AG04449 (cell line): ENCODE results near the gene EPAS1.

Experiments
- CTCF ChIA-PET: fragments of 350-600 bp; formaldehyde crosslinking; extraction: SDS; loops from one replicate; lab custom pipeline; 2021; ENCODE audit warnings: antibody characterized with exemption; lab: Yijun Ruan, JAX
- POLR2A ChIA-PET: fragments of 400-600, 350-600 bp; formaldehyde crosslinking; extraction: SDS; loops from one replicate; lab custom pipeline; 2020; ENCODE audit warnings: antibody characterized with exemption, inconsistent platforms; lab: Yijun Ruan, JAX
- DNase-seq: peaks from one replicate; pipeline ENCODE4 v3.0.0-alpha.2; 2010; ENCODE audit warnings: low read depth, low spot score
- H3K4me3 ChIP-seq: 2 replicates; pipeline ENCODE4 v1.5.1; 2011; ENCODE audit warnings: low read depth, mild to moderate bottlenecking, control low read depth, low read length
- CTCF ChIP-seq: IDR thresholded peaks from one replicate; pipeline ENCODE4 v1.5.1; 2011; ENCODE audit warnings: mild to moderate bottlenecking, moderate library complexity, low read length, control low read depth, inconsistent platforms; ENCODE audit not compliant: insufficient read depth; ENCODE audit errors: missing control alignments

Gene EPAS1

GRCh38 chr2:46338674-46339073, 41.5 kb downstream of the EPAS1 start:
- TF ChIP-seq CTCF = no peak
- POLR2A ChIA-PET = no interaction called here
- DNase-seq = no peak
- CTCF ChIA-PET = interaction anchor here (0.9 to 2.9 kb wide), 7 partner anchors 12 to 346 kb away, joined by 3 to 12 read pairs (median 3); no protein-coding TSS in a partner anchor
- H3K4me3 ChIP-seq = no peak overlapping the region

- ChIA-PET CTCF (interaction anchor here (0.9 to 2.9 kb wide), 5 partner anchors 12 to 346 kb away, joined by 3 to 12 read pairs (median 3); no protein-coding TSS in a partner anchor), POLR2A (no interaction called here)
- TF ChIP-seq CTCF = no peak
- no peak overlapping the region for H3K4me3 ChIP-seq
- no peak for DNase-seq
These were observed 42.0 kb downstream of the EPAS1 start for GRCh38 chr2:46339200-46339599.

DNA sequence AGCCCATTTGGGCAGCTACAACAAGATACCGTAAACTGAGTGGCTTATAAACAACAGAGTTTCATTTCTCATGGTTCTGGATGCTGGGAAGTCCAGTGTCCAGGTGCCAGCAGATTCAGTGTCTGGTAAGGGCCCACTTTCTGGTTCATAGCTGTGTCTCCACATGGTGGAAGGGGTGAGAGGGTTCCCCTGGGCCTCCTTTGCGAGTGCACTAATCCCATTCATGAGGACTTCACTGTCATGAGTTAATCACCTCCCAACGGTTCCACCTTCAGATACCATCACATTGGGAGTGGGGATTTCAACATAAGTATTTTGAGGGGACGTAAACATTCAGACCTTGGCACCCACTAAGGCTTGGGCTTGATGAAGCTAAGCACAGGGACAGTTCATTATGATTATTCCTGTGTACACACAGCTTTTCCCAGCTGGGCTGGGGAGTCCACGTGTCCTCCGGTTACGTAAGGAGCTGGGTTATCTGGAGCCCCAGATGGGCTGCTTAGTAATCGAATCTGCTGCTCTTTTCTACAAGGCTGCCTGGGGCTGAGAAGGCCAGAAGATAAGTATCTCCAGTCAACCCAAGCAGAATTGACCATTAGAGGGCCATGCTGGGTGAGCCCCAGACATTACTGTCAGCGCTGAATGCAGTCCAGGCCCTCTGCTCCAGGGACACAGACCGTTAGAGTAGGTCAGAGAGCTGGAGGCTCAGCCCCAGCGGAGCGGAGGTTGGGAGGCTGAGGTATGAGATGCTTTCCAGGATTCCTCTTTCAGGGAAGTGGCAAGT, 42.7 kb downstream of the EPAS1 start:
- no peak overlapping the region for H3K4me3 ChIP-seq
- DNase-seq = no peak
- no peak for TF ChIP-seq CTCF
- ChIA-PET POLR2A (no interaction called here), CTCF (interaction anchor here (0.9 to 2.9 kb wide), 8 partner anchors 13 to 347 kb away, joined by 3 to 12 read pairs (median 3); no protein-coding TSS in a partner anchor)

DNA sequence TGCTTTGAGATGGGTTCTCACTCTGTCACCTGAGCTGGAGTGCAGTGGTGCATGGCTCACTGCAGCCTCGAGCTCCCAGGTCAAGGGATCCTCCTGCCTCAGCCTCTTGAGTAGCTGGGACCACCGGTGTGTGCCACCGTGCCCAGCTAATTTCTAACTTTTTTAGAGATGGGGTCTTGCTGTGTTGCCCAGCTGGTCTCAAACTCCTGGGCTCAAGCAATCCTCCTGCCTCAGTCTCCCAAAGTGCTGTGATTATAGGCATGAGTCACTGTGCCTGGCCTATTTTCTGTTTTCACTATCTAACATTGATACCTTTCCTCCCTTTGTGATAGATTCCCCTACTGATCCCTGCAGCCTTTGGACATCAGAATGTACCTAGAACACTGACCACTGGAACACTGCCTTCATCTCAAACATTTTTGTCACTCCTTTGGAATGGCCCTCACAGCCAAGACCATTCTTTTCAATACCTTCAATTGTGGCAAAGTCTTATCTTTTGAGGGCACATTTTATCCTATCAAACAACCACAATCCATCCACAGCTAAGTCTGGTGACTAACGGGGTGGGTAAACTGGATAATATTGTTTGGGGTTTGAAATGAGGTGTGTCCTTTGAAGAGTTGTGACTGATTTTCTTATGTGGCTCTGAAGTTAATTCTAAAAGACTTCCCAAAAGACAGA, 43.7 kb downstream of the EPAS1 start:
- H3K4me3 ChIP-seq = no peak overlapping the region
- ChIA-PET POLR2A (interaction anchor here (1.6 kb wide), 1 partner anchor 44 kb away, joined by 4 read pairs; the partner anchor contains the start of gene EPAS1), CTCF (interaction anchor here (1.4 to 2.9 kb wide), 2 partner anchors 25 to 278 kb away, joined by 4 to 12 read pairs; no protein-coding TSS in a partner anchor)
- TF ChIP-seq CTCF = no peak
- no peak for DNase-seq

GRCh38 chr2:46342566-46343315, 45.5 kb downstream of the EPAS1 start:
- TF ChIP-seq CTCF = no peak
- no peak overlapping the region for H3K4me3 ChIP-seq
- ChIA-PET CTCF (interaction anchor here (0.9 to 1.1 kb wide), 2 partner anchors 19 to 280 kb away, joined by 3 read pairs; no protein-coding TSS in a partner anchor), POLR2A (no interaction called here)
- no peak for DNase-seq

- no peak for TF ChIP-seq CTCF
- POLR2A ChIA-PET = no interaction called here
These were observed 47.5 kb downstream of the EPAS1 start for GRCh38 chr2:46344706-46345105.

More at GRCh38 chr2:46344706-46345105, 47.5 kb downstream of the EPAS1 start:
- H3K4me3 ChIP-seq = no peak overlapping the region
- DNase-seq = no peak
- CTCF ChIA-PET = no interaction called here
